ENCODE results near the gene NOS3.

- TF ChIP-seq, protein P1, sequence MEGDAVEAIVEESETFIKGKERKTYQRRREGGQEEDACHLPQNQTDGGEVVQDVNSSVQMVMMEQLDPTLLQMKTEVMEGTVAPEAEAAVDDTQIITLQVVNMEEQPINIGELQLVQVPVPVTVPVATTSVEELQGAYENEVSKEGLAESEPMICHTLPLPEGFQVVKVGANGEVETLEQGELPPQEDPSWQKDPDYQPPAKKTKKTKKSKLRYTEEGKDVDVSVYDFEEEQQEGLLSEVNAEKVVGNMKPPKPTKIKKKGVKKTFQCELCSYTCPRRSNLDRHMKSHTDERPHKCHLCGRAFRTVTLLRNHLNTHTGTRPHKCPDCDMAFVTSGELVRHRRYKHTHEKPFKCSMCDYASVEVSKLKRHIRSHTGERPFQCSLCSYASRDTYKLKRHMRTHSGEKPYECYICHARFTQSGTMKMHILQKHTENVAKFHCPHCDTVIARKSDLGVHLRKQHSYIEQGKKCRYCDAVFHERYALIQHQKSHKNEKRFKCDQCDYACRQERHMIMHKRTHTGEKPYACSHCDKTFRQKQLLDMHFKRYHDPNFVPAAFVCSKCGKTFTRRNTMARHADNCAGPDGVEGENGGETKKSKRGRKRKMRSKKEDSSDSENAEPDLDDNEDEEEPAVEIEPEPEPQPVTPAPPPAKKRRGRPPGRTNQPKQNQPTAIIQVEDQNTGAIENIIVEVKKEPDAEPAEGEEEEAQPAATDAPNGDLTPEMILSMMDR (IDR thresholded peaks at IDR 0.05; ENCODE audit: low read depth, low read length): no peak
- no peak for TF ChIP-seq EZH2phosphoT487 (IDR thresholded peaks at IDR 0.05; ENCODE audit: low read depth)
Measured at GRCh38 chr7:150949971-150950491, 40.8 kb upstream of the NOS3 start.

All from OCI-LY3 (cell line).